IPS-18c (cell line): ENCODE data around the gene RGPD4.
"Not testable (repeated sequence)": the region's sequence is repeated elsewhere in the genome, so short reads cannot be mapped to it uniquely, and the experiment has no call there.

Experiments used
- H3K4me3 ChIP-seq: 2 replicates; pipeline ENCODE4 v1.7.0; 2013; ENCODE audit warnings: low read depth, mild to moderate bottlenecking, low read length, moderate library complexity; ENCODE audit not compliant: insufficient read depth
- H3K9me3 ChIP-seq: one replicate; pipeline ENCODE4 v1.6.1; 2013; ENCODE audit warnings: mild to moderate bottlenecking, low read length, moderate library complexity; ENCODE audit not compliant: control insufficient read depth, insufficient read depth

Gene RGPD4

DNA sequence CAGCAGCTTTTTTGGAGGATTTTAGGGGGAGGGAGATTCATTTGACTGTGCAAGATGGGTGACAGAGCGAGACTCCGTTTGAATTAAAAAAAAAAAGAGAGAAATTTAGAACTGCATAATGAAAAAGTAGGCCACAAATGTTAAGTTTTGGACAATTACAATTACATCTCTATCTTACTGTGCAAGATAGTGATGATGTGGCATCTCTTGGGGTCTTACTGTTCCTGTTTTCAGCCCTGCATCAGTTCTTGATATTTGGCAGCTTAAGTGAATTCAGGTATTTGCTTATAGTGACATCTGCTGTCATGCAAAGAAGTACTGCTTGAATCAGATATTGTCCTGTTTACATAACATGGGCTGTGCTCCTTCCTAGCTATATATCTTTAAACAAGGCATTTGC, 6.5 kb downstream of the RGPD4 start:
- H3K9me3 ChIP-seq: not testable (repeated sequence)

DNA sequence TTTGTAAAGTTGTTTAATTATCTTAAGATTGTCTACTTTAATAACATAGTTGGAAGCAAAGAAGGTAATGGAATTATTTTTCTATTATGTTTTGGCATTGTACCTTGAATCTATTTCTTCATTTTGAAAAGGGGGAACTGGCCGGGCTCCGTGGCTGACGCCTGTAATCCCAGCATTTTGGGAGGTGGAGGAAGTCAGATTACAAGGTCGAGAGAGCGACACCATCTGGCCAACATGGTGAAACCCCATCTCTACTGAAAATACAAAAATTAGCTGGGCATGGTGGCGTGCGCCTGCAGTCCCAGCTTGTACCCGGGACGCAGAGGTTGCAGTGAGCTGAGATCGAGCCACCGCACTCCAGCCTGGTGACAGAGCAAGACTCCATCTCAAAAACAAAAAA, 6.9 kb downstream of the RGPD4 start:
- H3K9me3 ChIP-seq, H3K4me3 ChIP-seq: not testable (repeated sequence)

More for the DNA sequence above, 6.5 kb downstream of the RGPD4 start:
- not testable (repeated sequence) for H3K4me3 ChIP-seq

DNA sequence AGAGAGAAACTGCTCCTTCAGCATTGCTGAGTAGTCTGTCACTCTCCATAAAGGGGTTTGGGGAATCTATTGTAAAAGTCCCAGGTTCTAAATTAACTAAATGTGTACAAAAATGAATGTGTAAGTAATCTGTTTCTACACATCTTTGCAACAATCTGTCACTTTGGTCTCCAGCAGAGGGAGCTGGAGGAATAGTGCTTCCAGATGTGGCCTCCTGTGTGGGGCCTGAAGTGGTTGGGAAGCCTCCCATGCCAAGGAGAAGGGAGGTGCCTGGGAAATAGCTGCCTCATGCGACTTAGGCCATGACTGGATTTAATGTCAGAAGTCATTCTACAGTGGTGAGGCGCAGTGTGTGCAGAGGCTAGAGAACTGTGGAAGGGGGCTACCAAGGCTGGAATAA, 89.4 kb downstream of the RGPD4 start:
- not testable (repeated sequence) for H3K9me3 ChIP-seq, H3K4me3 ChIP-seq

DNA sequence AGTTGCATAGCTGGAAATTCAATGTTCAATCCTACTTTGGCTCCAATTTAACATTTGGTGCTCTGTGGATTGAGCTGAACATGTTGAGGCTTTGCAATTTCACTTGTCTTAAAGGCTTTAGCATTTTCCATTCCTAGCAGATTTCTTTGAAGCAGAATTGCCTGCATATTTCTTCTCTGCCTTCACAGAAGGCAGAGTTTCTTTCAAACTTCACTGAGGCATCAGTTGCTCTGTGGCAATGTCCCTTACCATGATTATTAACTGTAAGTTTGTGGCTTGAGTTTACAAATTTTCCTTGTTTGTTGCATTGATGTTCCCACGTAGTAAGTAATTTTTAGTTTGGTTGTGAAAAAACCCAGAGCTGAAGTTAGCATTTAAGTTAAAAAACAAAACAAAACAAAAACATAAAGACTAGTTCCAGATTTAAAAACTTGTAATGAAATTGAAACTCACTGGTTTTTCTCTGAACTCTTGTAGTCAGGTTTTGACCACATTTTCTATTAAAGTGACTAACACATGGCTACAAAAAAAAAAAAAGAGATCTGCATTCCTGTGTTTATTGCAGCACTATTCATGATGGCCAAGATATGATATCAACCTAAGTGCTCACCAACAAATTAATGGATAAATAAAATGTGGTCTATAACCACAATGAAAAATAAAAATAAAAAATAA, 90.1 kb downstream of the RGPD4 start:
- H3K4me3 ChIP-seq, H3K9me3 ChIP-seq: not testable (repeated sequence)

DNA sequence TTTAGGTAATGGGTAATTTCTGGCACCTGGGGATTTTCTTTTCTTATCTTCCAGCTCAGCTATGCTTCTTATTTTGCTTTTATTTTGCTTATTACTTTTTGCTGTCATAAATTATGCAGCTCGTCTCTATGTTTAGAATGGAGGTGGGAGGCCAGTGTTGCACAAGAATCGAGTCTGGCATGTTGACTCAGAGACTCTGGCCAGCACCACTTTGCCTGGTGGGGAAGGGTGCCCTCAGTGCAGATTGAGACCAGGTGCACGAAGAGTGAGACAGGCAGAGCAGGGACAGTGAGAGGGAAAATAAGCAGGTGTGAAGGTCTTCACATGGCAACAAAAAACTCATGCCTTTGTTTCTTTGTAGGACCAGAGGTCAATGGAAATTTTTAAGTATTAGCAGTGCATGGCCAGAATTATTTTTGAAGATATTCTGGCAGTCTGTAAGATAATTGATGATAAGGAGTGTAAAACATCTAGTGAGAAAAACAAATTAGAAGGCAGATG, 100.4 kb downstream of the RGPD4 start:
- no peak overlapping the region for H3K4me3 ChIP-seq
- no peaks in the 10 kb centered on the region for H3K9me3 ChIP-seq

DNA sequence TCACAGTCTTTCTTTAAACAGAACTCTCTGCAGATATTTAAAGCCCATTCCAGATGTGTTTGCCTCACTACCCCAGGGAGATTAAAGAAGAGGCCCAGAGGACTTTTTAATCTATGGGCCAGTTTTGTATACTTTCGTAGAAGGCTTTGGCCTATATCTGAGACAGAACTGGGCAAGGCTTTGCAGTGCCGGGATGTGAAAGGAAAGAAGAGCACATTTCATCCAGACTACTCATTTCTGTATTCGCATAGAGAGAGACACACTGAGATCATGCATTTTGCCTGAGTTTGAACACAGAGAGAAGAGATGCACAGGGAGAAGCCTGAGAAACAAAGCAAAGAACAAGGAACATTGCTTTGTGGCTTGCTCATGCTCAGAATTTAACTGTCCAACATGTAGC, 104.7 kb downstream of the RGPD4 start:
- H3K9me3 ChIP-seq: no peaks in the 10 kb centered on the region
- no peak overlapping the region for H3K4me3 ChIP-seq

DNA sequence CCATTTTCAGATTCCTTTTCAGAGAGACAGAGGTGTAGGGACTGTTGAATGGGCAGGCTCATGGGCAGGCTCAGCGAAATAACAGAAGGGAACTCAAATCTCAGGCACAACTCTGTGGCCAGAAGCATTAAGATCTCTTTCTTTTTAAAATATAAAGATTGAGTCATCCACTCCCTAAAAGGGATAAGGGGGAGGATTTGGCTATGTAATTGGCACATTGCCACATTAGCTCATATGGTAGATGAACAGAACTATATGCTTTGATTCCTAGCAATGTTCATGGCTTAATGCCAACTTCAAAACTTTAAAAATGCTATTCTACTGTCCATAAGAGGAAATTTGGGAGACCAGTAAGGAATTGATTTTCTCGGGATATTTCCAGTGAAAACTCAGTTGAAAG, 105.8 kb downstream of the RGPD4 start:
- Histone ChIP-seq H3K9me3 (no peaks in the 10 kb centered on the region), H3K4me3 (no peak overlapping the region)

DNA sequence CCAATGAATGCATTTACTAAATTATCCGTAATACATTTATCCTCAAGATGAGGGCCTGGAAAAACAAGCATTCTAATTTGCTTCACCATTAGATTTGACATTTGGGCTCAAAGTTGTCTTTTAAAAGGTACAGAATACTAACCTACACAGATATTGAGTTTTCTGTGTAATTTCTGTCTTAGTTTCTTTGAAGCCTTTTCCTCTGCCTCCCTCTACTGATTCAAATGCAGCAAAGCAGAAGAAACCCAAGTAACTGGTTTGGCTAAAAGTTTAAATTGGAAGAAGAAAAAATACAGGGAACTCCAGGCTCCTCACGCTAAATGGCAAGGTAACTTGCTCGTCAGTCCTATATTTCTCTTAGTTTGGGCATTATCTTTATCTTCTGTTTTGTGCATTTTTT, 106.3 kb downstream of the RGPD4 start:
- Histone ChIP-seq H3K4me3 (no peak overlapping the region), H3K9me3 (no peaks in the 10 kb centered on the region)

DNA sequence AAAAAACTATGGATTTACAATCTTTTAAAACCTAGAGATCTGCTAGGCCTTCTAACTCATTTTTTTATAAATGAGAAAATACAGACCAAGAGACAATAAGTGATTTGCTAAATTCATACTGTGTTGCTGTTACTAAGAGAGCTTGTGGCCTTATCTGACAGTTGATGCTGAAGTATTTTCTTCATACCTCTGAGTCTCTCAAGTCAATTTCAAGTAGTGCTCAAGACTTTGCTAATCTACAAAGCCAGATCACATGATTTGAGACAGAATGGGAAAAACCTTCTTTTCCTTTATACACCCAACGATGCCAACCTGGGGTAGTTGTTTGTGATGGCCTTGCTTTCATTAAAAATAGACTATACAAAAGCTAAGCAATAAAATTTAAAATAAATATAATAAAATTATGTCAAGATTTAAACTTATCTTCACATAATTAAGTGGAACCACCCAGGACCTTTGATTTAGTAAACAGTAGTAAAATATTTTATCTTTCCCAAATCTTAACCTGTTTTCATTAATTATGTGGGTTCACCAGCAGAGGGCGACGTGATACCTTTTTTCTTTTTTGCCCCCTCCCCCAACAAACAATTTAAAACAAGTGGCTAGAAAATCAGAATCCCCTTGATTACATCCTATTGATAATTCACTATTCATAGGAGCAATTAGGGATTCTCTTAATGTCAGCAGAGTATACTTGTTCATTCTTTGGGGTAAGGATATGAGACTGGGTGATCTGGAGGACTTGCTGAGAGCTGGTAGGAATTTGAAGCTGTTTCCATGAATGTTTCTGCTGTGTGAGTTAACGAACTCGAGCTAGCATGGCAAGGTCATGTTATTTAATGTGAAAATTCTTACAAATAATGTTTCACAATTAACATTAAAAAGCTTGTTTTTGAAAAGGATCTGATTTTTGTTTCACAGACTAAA, 110.0 kb downstream of the RGPD4 start:
- Histone ChIP-seq H3K9me3 (no peaks in the 10 kb centered on the region), H3K4me3 (no peak overlapping the region)
